ENCODE measurements around the gene KLHL40.
"Not testable (repeated sequence)": the region's sequence is repeated elsewhere in the genome, so short reads cannot be mapped to it uniquely, and the experiment has no call there.

KLHL40 gene

DNA sequence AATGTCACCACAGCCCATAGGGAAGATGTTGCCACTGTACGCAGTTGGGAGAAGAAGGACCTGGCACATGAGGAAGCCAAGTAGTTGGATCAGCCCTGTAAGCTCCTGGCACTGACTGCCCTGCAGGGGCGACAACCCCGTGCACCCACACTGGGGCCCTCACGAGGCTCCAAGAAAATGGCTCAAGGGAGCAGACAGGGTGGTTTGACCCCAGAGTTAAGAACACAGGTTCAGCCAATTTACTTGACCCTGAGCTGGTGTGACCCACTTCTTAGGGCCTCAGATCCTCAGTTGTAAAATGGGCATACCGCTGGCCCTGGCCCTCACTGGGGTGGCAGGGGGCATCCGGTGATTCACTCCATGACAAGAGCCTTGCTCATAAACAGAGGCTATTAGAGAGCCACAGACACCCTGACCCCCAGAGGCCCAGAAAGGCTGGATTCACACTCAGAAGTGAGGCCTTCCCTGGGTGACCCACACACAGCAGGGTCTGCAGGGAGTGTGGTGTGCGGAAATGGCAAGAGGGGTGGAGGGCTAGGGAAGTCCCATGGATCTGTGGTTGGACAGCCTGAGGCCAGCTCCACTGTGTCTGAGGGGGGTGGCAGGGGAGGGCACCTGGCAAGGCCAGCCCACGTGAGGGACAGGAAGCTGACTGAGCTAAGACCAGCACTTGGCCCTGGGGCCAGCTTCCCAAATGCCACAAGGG lies 19.0 kb downstream of the KLHL40 start:
- no peak for DNase-seq (ENCODE audit: low spot score)

DNA sequence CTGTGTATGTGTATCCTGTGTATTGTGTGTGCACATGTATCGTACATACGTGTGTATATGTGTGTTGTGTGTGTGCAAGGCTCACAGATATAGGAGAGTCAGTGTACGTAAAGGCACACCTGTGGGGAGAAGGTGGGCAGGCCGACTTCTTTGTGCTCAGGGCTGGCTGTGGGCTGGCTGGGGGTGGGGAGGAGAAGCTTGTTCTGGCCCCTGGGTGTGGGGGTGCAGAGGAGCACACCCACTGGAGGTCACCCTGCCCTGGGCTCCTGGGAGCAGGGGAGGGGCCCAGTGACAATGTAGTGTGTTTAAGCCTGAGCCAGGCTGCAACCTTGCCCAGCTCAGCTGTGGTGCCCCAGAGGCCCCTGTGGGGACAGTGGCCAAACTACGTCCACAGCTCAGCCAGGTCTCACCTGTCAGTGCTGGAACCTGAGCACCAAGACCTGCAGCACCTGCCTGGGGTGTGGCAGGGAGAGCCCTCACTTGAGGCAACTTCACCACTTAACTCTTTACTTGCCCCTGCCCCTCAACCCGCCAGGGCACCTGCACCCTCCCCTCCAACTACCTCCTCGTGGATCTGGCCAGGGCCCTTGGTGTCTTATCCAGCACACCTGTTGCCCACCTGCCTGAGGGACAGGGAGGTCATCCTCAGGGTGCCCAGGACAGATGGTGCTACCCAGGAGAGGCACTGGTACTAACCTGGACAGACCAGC lies 19.9 kb downstream of the KLHL40 start:
- DNase-seq (ENCODE audit: low spot score), result no peak

DNA sequence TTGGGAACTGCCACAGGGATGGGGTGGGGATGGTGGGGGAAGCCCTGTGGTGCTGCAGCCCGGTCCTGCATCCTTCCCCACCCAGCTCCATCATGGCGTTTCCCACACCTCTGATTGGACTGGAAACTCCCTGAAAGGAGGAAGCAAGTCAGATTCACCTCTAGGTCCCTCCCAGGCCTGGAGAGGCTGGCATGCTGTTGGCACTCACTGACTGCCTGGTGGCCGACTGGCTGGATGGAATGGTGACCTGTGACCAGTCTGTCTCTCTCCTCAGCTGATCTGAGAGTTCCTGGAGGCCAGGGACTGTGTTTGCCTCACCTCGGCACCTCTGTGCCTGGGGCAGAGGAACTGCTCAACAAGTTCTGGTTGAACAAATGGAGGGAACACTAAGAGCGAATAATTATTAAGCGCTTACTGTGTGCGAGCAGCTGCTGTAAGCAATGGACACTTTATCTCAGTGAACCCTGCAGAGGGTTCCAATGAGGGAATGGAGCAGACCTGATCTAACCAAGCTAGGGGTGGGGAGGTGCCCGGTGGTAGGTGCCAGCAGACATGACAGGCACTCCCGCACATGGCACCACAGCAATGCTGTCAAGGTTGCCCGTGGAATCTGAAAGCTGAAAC lies 20.7 kb downstream of the KLHL40 start:
- no peak for DNase-seq (ENCODE audit: low spot score)

DNA sequence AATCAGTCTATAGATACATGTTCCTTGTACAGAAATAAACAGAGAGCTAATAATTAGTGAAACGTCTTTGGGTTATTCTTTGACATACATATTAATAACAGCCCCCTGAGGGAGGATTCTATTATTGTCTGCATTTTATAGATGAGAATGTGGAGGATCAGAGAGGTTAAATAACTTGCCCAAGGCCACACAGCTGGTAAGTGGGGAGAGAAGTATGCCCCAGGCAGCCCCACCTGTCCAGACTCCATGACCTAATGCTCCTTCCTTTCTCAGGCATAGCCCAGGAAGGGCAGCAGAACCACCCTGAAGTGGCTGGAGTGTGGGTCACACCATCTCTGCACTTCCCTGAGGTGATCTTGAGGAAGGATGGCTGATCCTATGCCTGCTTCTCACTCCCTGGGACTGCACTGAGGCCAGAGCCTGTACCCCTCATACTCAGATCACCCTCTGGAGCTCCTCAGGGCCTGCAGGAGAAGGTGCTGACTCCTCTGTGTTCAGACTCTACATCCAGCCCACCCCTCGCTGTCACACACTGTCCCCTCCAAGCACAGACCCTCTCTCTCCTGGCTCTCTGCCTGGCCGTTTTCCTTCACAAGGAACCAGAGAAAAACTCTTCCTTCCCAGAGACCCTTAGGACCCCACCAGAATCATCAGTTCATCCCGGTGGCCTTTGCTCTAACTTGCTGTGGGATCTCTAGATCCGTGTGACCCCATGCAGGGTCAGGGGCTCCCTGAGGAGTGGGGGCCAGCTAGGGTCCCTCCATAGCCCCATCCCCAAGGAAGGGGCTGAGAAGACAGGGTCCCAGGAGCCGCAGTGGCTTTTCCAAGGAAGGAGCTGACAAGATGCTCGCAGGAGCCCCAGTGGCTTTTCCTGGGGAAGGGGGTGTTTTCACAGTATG lies 21.6 kb downstream of the KLHL40 start:
- DNase-seq (ENCODE audit: low spot score), result no peak

DNA sequence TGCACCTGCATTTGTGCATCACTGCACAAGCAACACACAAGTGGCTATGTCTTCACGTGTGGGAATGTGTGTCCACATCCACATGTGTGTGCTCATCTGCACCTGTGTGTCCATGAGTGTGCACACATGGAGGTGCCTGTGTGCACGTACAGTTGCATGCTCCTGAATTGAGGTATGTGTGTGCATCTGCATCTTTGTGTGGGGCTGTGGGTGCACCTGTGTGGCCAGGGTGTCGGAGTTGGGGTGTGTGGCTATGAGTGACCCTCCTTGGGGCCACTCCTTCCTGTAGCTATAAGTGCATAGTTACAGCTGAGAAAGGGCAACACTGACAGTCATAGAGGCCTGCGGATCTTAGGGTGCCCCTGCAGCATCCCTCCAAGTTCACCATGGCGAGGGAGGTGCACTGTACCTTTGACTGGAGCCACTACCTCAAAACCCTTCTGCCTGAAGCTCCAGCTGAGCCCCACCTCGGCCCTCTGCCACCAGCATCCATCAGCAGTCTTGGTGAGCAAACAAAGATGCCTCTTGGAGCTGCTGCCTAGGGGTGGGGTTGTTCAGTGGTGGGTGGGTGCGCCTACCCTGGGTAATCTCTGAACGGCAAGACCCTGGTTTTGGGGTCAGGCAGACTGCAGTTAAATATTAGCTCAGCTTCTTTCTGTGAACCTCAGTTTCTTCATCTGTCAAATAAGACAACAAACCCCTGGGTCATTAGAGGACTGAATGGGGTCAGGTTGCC lies 22.5 kb downstream of the KLHL40 start:
- DNase-seq (ENCODE audit: low spot score), result no peak

- DNase-seq (ENCODE audit: low spot score), result no peak
Measured at GRCh38 chr3:42708611-42709151, 23.3 kb downstream of the KLHL40 start.

GRCh38 chr3:42709621-42710020 lies 24.3 kb downstream of the KLHL40 start:
- no peak for DNase-seq (ENCODE audit: low spot score)

GRCh38 chr3:42710323-42711021 lies 25.1 kb downstream of the KLHL40 start:
- no peak for DNase-seq (ENCODE audit: low spot score)

DNA sequence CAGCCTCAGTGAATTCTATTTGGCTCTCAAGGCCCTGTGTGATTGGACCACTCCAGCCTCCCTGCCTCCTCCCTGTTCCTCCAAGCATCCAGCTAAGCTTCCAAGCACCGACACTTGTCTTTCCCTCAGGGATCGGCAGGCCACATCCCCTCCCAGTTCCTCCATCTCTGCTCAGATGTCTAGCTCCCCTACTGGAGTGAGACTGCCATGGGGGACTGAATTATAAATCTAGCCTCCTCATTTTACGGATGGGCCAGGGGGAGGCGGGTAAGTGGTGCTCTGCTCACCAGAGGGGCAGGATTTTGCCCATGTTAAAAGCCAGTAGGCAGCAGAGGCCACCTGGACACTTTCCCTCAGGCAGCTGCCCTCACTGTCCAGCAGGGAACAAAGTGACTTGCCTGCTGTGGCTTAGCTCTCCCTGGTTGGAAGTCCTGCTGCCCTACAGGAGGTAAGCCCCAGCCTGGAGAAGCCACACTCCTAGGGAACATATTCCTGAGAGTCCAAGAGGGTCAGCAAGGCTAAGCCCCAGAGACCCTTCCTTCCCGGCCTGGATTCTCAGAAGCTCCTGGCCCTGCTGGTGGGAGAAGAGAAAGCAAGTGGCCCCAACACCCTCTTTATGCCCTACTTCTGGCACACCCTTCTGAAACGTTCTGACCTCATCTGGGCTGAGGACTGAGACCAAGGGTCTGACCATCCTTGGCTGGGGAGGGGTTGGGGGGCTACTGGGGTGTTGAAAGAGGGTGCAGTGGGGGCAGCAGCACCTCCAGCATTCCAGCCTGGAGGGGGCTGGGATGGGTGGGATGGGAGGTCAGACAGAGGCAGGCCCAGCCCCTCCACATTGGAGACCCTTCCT lies 26.4 kb downstream of the KLHL40 start:
- DNase-seq (ENCODE audit: low spot score), result no peak

DNA sequence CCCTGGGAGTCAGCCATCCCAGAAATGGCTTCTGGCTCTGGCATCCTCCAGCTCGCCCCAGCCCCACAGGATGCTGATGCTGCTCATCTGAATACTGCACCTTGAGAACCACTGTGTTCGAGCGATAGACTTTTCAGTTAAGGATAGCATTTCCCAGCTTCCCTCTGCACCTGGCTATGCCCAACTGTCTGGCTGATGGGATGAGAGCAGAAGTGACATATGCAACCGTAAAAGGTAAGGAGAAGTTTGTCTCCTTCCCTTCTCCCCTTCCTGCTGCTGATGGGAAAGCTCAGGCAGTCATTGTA lies 27.0 kb downstream of the KLHL40 start:
- DNase-seq (ENCODE audit: low spot score), result no peak

- no peak for DNase-seq (ENCODE audit: low spot score)
Measured at GRCh38 chr3:42712688-42713372, 27.5 kb downstream of the KLHL40 start.

DNA sequence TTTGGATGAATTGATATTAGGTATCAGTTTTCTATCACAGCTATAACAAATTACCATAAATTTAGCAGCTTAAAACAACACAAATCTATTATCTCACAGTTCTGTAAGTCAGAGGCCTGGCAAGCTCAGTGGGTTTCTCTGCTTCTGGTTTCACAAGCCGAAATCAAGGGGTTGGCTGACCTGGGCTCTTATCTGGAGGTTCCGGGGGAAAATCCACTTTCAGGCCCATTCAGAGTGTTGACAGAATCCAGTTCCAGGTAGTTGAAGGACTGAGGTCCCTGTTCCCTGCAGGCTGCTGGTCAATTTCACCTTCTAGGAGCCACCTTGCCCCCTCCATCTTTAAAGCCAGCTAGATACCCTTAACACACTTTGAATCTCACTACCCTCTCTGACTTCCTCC lies 28.4 kb downstream of the KLHL40 start:
- DNase-seq (ENCODE audit: low spot score), result no peak

DNA sequence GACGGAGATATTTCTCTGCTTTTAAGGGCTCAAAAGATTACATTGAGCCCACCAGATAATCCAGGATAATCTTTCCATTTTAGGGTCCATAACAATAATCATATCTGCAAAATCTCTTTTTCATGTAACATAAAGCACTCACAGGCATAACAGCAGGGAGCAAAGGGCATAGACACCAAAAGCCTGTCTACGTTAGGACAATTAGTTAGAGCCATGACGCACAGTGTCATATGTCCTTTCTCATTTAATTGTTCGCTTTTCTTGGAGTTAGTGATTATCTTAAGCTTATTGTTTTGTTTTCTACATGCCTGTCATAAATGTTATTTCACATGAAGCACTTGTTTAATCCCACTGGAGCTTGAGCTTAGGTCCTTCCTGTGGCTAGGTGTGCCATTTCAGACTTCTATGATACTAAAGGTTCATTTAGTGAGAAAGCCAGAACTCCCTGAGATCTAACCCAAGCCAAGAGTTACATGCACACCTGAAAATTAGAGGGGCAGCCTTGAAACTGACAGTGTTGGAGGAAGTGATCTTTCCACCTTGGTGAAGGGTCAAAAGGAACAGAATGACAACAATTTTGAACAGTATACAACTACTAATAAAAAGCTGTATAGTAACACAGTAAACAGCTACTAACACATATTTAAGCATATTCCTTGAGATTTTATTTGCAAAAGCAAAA lies 29.0 kb downstream of the KLHL40 start:
- DNase-seq (ENCODE audit: low spot score), result no peak

GRCh38 chr3:42717306-42717705 lies 32.0 kb downstream of the KLHL40 start:
- DNase-seq (ENCODE audit: low spot score), result no peak

DNA sequence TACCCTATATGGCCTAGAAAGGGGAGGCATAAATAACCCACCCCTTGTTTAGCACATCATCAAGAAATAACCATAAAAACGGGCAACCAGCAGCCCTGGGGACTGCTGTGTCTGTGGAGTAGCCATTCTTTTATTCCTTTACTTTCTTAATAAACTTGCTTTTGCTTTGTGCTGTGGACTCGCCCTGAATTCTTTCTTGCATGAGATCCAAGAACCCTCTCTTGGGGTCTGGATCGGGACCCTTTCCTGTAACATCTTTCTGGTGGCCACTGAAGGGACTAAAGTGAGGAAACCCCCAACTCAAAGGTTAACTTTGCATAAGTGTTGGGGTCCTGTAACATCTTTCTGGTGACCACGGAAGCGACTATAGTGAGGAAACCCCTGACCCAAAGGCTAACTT lies 33.0 kb downstream of the KLHL40 start:
- DNase-seq (ENCODE audit: low spot score), result no peak

DNA sequence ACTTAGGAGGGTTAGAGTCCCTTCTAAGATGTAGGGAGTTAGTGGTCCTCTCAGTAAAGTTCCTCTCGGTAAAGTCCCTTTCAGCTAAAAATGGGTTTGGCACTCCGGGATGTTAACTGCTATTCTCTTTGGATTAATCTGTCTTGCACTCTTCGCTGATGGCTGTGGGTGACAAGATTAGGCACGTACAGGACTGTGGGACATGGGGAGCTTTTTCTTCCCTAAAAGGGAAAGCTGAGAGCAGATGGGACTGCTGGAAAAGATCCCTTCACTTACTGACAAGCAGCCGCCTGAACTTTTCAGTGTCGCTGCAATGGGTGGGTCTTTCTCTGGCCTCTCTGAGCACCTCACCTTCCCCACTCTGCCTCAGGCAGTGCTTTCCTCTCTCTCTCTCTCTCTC lies 33.7 kb downstream of the KLHL40 start:
- DNase-seq (ENCODE audit: low spot score), result no peak

DNA sequence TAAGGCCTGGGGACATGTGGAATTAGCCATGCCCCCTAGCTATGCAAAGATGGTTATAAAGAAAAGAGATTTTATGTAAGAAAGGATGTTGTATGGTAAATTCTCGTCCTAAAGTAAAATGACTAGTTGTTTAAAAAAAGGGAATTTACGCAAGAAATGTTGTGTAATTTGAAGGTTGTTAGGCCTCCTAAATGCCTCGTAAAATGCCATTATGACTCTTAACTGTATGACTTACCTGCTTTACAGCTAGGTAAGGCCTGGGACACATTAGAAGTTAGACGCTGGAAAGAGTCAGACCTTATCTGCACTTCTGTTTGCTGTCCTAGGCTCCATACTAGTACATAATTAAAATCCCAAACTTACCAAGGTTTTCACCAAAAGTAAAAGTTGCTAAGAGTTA lies 34.8 kb downstream of the KLHL40 start:
- no peak for DNase-seq (ENCODE audit: low spot score)

GRCh38 chr3:42721690-42722089 lies 36.4 kb downstream of the KLHL40 start:
- no peak for DNase-seq (ENCODE audit: low spot score)

- DNase-seq (ENCODE audit: low spot score), result not testable (repeated sequence)
Measured at GRCh38 chr3:42722442-42722841, 37.1 kb downstream of the KLHL40 start.
